Thoracic aorta (tissue), 2 donors: Measurements from ENCODE around the gene KDM7A. TPM values are rescaled to one million over a fixed set of nuclear protein-coding genes. Genes with fewer than 3 reads are reported as not detected.

Experiments
- ATAC-seq: fragments of 150-250 bp; one replicate; pipeline ENCODE4 v1.8.0; 2017; ENCODE audit warnings: low read depth; ENCODE audit not compliant: insufficient number of reproducible peaks, low FRiP score
- DNase-seq: peaks from one replicate; pipeline ENCODE4 v3.0.0-alpha.2; 2020; ENCODE audit warnings: low spot score
- H3K27ac ChIP-seq, 2 donors: fragments of 200-600 bp; sonication (generic); 1 replicate in 1 of 2; 2 replicates in 1 of 2; pipeline ENCODE4 v1.5.1; 2016; ENCODE audit warnings: mild to moderate bottlenecking in 2 of 2, moderate library complexity in 2 of 2
- H3K27me3 ChIP-seq: fragments of 200-600 bp; sonication (generic); replicated peaks from 2 replicates; pipeline ENCODE4 v1.6.0; 2016; ENCODE audit warnings: mild to moderate bottlenecking; ENCODE audit not compliant: insufficient read depth
- H3K36me3 ChIP-seq: fragments of 200-600 bp; sonication (generic); one replicate; pipeline ENCODE4 v1.5.1; 2016
- H3K4me1 ChIP-seq, 2 donors: fragments of 200-600 bp; sonication (generic); 1 replicate in 1 of 2; 2 replicates in 1 of 2; pipeline versions ENCODE4 v1.5.1 to v1.6.0; 2016; ENCODE audit warnings: low read depth in 2 of 2, mild to moderate bottlenecking in 1 of 2; ENCODE audit not compliant: control insufficient read depth in 1 of 2
- H3K4me3 ChIP-seq: fragments of 200-600 bp; sonication (generic); 2 replicates; pipeline ENCODE4 v1.5.1; 2016; ENCODE audit warnings: mild to moderate bottlenecking
- H3K9me3 ChIP-seq: fragments of 200-600 bp; sonication (generic); 2 replicates; pipeline ENCODE4 v1.5.1; 2016
- total RNA-seq, 2 donors: library from RNA; depleted of rRNA; stranded (reverse); fragments of >200 nt; gene quantifications; one replicate each; pipeline versions ENCODE4 v1.1.0 to v1.2.3, GENCODE V29; 2016
- TF ChIP-seq, protein P1 (sequence below): fragments of 200-600 bp; sonication (generic); IDR thresholded peaks from one replicate; pipeline ENCODE4 v1.5.1; 2019; ENCODE audit warnings: antibody characterized with exemption

The KDM7A gene
- total RNA-seq, 2 donors from 2014 or later = 27.9 to 42.7 TPM

DNA sequence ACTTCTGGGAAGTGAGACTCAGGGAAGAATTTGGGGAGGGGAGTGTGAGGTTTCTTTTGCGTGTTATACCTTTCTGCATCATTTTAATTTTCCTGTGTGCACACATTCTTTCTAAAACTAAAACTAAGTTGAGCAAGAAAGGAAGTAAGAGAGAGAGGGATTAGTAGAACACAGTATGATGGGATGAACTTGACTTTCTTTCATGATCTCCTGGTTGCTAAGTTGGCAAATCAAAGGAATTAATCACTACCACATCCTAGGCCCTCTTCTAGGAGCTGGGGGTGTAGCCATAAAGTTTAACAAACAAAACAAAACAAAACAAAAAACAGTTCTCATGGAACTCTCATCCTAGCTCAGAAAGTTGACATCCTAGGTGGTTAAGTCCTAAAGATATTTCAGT lies 19.1 kb upstream of the KDM7A start:
- DNase-seq = no peak
- no peak overlapping the region for H3K4me3 ChIP-seq
- TF ChIP-seq, protein P1, sequence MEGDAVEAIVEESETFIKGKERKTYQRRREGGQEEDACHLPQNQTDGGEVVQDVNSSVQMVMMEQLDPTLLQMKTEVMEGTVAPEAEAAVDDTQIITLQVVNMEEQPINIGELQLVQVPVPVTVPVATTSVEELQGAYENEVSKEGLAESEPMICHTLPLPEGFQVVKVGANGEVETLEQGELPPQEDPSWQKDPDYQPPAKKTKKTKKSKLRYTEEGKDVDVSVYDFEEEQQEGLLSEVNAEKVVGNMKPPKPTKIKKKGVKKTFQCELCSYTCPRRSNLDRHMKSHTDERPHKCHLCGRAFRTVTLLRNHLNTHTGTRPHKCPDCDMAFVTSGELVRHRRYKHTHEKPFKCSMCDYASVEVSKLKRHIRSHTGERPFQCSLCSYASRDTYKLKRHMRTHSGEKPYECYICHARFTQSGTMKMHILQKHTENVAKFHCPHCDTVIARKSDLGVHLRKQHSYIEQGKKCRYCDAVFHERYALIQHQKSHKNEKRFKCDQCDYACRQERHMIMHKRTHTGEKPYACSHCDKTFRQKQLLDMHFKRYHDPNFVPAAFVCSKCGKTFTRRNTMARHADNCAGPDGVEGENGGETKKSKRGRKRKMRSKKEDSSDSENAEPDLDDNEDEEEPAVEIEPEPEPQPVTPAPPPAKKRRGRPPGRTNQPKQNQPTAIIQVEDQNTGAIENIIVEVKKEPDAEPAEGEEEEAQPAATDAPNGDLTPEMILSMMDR = no peak

DNA sequence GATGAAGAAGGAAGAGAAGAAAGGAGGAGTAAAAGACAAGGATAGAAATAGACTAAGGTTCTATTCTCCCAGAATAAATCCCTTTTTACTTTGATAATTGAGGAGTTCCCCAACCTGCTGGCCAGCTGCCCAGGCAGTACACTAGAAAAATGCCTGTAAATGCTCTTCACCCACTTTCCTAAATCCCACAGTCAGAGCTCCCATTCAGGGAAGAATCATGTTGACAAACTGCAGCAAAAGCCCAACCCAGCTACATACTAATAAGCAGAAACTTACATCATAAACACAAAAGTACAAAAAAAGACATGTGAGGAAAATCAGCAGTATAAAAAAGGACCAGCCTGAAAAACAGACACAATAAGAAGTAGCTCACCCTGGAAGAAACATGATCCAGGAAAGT lies 15.8 kb upstream of the KDM7A start:
- H3K9me3 ChIP-seq = no peaks in the 10 kb centered on the region
- no peaks in the 10 kb centered on the region for H3K36me3 ChIP-seq
- H3K27me3 ChIP-seq = no peaks in the 10 kb centered on the region
- no peak overlapping the region for H3K27ac ChIP-seq
- no peak overlapping the region for H3K4me3 ChIP-seq
- ATAC-seq (no peak), DNase-seq (no peak)
- TF ChIP-seq, protein P1 = no peak
- no peaks in the 10 kb centered on the region for H3K4me1 ChIP-seq

More for the DNA sequence above, 19.1 kb upstream of the KDM7A start:
- no peak overlapping the region for H3K27ac ChIP-seq
- no peaks in the 10 kb centered on the region for H3K27me3 ChIP-seq
- H3K9me3 ChIP-seq = no peaks in the 10 kb centered on the region
- no peaks in the 10 kb centered on the region for H3K36me3 ChIP-seq
- ATAC-seq = no peak
- peaks cover 5 to 19% of the 10 kb centered on the region in 2 donors for H3K4me1 ChIP-seq

DNA sequence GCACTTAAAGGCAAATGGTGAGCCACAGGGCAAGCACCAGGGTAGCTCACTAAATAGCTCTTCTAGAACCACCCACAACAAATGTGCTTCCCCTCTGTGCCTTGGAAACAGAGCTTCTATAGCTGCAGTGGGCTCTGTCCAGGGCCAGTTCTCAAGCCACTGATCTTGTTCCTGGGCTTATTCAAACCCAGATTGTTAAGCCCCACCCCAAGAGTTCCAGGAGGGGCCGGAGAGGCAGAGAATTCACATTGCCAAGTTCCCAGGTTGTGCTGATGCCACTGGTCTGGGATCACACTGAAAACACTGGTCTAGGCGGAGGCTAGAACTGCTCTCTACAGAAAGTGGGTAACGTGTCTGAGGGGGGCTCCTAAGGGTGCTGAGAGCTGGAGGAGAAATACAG lies 15.4 kb upstream of the KDM7A start:
- TF ChIP-seq, protein P1 = no peak
- DNase-seq = no peak
- no peak overlapping the region for H3K4me3 ChIP-seq
- no peak overlapping the region for H3K27ac ChIP-seq
- H3K9me3 ChIP-seq = no peaks in the 10 kb centered on the region
- no peaks in the 10 kb centered on the region for H3K27me3 ChIP-seq
- ATAC-seq = no peak
- no peaks in the 10 kb centered on the region for H3K36me3 ChIP-seq
- no peaks in the 10 kb centered on the region for H3K4me1 ChIP-seq

DNA sequence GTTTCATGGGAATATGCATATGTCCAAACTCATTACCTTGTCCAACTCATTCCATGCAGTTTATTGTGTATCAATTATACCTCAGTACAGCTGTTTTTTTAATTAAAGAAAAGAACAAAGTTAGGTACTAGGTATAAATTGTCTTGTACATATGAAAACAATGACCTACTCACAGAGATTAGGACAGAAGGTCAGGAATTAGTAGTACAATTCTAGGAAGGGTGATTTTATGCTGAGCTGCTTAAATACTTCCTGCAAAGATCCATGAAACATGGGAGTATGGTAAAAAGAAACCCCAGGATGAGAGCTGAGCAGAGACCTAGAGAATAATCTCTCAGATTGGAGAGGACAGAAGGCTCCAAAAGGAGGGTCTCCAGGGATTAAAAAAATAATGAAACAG lies 13.8 kb upstream of the KDM7A start:
- no peak for DNase-seq
- H3K27ac ChIP-seq = no peak overlapping the region

DNA sequence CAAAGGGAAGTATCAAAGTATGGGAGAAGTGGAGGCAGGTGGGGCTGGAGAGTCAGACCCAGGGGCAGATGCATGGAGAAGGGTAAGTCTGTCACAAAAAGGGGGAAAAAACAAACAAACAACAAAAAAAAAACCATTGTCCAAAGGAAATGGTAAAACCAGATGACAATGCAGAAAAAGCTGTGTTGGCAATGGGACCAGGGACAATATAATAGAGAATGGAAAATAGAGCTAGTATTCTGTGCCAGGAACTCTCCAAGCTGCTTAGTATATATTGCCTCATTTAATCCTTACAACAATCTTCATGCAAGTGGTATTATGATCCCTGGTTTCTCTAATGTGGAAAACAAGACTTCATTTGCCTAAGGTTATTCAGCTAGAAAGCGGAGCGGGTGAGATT lies 13.1 kb upstream of the KDM7A start:
- ATAC-seq (no peak), DNase-seq (no peak)
- TF ChIP-seq, protein P1 = no peak
- H3K27ac ChIP-seq = no peak overlapping the region
- H3K9me3 ChIP-seq = no peaks in the 10 kb centered on the region
- H3K36me3 ChIP-seq = no peaks in the 10 kb centered on the region
- no peak overlapping the region for H3K4me3 ChIP-seq
- no peaks in the 10 kb centered on the region for H3K27me3 ChIP-seq
- no peaks in the 10 kb centered on the region for H3K4me1 ChIP-seq

More for the DNA sequence above, 13.8 kb upstream of the KDM7A start:
- H3K36me3 ChIP-seq = no peaks in the 10 kb centered on the region
- TF ChIP-seq, protein P1 = no peak
- no peaks in the 10 kb centered on the region for H3K27me3 ChIP-seq
- no peaks in the 10 kb centered on the region for H3K4me1 ChIP-seq
- H3K4me3 ChIP-seq = no peak overlapping the region
- H3K9me3 ChIP-seq = no peaks in the 10 kb centered on the region
- no peak for ATAC-seq
